ENCODE measurements around the gene KCTD17. TPM values are rescaled to one million over a fixed set of nuclear protein-coding genes. Genes with fewer than 3 reads are reported as not detected.
A peak's percentile ranks its signal among the peaks of the same experiment; 100 is the strongest.

Gene KCTD17
- total and polyA plus RNA-seq, 2 of the 13 experiments (the other 11 are each of a cell fraction or from before 2014, with no cell fraction given): 5.3 to 11.7 TPM

DNA sequence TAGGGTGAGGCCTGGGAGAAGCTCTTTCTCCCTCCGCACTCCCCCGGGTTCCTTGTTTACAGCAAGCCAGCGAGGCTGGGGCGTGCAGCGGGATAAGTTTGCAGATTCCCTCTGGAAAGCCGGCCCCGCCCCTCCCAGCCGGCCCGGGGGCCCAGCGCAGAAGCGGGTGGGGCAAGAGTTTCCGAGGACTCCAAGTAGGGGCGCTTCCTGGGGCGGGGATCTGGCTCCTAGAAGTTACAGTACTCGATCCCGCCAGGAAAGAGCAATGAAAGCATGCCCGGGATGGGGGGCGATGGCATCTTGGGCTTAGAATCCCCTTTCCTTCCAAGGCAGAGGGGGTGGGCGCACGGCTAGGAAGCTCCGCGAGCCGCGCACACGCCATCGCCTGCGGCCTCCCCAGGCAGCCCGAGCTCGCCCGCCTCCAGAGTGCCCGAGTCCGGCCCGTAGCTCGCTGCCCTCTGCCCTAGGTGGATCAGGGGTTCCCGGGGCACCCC is 32.7 kb upstream of the KCTD17 start (continued):
- TF ChIP-seq, protein P1, sequence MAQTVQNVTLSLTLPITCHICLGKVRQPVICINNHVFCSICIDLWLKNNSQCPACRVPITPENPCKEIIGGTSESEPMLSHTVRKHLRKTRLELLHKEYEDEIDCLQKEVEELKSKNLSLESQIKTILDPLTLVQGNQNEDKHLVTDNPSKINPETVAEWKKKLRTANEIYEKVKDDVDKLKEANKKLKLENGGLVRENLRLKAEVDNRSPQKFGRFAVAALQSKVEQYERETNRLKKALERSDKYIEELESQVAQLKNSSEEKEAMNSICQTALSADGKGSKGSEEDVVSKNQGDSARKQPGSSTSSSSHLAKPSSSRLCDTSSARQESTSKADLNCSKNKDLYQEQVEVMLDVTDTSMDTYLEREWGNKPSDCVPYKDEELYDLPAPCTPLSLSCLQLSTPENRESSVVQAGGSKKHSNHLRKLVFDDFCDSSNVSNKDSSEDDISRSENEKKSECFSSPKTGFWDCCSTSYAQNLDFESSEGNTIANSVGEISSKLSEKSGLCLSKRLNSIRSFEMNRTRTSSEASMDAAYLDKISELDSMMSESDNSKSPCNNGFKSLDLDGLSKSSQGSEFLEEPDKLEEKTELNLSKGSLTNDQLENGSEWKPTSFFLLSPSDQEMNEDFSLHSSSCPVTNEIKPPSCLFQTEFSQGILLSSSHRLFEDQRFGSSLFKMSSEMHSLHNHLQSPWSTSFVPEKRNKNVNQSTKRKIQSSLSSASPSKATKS (CRISPR knock-in tag; IDR thresholded peaks at IDR 0.05): no peak
- TF ChIP-seq, protein P2, sequence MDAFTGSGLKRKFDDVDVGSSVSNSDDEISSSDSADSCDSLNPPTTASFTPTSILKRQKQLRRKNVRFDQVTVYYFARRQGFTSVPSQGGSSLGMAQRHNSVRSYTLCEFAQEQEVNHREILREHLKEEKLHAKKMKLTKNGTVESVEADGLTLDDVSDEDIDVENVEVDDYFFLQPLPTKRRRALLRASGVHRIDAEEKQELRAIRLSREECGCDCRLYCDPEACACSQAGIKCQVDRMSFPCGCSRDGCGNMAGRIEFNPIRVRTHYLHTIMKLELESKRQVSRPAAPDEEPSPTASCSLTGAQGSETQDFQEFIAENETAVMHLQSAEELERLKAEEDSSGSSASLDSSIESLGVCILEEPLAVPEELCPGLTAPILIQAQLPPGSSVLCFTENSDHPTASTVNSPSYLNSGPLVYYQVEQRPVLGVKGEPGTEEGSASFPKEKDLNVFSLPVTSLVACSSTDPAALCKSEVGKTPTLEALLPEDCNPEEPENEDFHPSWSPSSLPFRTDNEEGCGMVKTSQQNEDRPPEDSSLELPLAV (CRISPR knock-in tag; conservative IDR thresholded peaks at IDR 0.05; ENCODE audit: low read depth): no peak
- TF ChIP-seq ZFX (CRISPR knock-in tag; IDR thresholded peaks at IDR 0.05; ENCODE audit: low read depth) (peak; percentile 57; the same call in 1 of the 2 replicates), ZBTB42 (CRISPR knock-in tag; IDR thresholded peaks at IDR 0.05) (no peak), TRIM24 (CRISPR knock-in tag; IDR thresholded peaks at IDR 0.05) (no peak), PHF8 (CRISPR knock-in tag; IDR thresholded peaks at IDR 0.05) (0 out of 2 replicates have a peak, but pooled peaks have one; percentile 6), SPEN (CRISPR knock-in tag; IDR thresholded peaks at IDR 0.05; ENCODE audit: low read depth) (no peak), PHF21A (CRISPR knock-in tag; IDR thresholded peaks at IDR 0.05) (peak; percentile 68; the same call in 1 of the 2 replicates), BCL6 (CRISPR knock-in tag; IDR thresholded peaks at IDR 0.05) (no peak), ZNF501 (CRISPR knock-in tag; IDR thresholded peaks at IDR 0.05) (no peak), JDP2 (CRISPR knock-in tag; IDR thresholded peaks at IDR 0.05; ENCODE audit: borderline replicate concordance) (no peak), HES4 (CRISPR knock-in tag; IDR thresholded peaks at IDR 0.05; ENCODE audit: borderline replicate concordance) (peak; percentile 71; the same call in 1 of the 2 replicates)
- TF ChIP-seq, protein P3, sequence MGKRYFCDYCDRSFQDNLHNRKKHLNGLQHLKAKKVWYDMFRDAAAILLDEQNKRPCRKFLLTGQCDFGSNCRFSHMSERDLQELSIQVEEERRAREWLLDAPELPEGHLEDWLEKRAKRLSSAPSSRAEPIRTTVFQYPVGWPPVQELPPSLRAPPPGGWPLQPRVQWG (CRISPR knock-in tag; IDR thresholded peaks at IDR 0.05; ENCODE audit: borderline replicate concordance, low read depth): no peak
- TF ChIP-seq, protein P4, sequence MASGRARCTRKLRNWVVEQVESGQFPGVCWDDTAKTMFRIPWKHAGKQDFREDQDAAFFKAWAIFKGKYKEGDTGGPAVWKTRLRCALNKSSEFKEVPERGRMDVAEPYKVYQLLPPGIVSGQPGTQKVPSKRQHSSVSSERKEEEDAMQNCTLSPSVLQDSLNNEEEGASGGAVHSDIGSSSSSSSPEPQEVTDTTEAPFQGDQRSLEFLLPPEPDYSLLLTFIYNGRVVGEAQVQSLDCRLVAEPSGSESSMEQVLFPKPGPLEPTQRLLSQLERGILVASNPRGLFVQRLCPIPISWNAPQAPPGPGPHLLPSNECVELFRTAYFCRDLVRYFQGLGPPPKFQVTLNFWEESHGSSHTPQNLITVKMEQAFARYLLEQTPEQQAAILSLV (CRISPR knock-in tag; IDR thresholded peaks at IDR 0.05; ENCODE audit: borderline replicate concordance): no peak
- TF ChIP-seq, protein P5, sequence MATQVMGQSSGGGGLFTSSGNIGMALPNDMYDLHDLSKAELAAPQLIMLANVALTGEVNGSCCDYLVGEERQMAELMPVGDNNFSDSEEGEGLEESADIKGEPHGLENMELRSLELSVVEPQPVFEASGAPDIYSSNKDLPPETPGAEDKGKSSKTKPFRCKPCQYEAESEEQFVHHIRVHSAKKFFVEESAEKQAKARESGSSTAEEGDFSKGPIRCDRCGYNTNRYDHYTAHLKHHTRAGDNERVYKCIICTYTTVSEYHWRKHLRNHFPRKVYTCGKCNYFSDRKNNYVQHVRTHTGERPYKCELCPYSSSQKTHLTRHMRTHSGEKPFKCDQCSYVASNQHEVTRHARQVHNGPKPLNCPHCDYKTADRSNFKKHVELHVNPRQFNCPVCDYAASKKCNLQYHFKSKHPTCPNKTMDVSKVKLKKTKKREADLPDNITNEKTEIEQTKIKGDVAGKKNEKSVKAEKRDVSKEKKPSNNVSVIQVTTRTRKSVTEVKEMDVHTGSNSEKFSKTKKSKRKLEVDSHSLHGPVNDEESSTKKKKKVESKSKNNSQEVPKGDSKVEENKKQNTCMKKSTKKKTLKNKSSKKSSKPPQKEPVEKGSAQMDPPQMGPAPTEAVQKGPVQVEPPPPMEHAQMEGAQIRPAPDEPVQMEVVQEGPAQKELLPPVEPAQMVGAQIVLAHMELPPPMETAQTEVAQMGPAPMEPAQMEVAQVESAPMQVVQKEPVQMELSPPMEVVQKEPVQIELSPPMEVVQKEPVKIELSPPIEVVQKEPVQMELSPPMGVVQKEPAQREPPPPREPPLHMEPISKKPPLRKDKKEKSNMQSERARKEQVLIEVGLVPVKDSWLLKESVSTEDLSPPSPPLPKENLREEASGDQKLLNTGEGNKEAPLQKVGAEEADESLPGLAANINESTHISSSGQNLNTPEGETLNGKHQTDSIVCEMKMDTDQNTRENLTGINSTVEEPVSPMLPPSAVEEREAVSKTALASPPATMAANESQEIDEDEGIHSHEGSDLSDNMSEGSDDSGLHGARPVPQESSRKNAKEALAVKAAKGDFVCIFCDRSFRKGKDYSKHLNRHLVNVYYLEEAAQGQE (IDR thresholded peaks at IDR 0.05; ENCODE audit: borderline replicate concordance in 1 of 2, low read depth in 1 of 2, low read length in 2 of 2): no peak
- TF ChIP-seq, protein P6, sequence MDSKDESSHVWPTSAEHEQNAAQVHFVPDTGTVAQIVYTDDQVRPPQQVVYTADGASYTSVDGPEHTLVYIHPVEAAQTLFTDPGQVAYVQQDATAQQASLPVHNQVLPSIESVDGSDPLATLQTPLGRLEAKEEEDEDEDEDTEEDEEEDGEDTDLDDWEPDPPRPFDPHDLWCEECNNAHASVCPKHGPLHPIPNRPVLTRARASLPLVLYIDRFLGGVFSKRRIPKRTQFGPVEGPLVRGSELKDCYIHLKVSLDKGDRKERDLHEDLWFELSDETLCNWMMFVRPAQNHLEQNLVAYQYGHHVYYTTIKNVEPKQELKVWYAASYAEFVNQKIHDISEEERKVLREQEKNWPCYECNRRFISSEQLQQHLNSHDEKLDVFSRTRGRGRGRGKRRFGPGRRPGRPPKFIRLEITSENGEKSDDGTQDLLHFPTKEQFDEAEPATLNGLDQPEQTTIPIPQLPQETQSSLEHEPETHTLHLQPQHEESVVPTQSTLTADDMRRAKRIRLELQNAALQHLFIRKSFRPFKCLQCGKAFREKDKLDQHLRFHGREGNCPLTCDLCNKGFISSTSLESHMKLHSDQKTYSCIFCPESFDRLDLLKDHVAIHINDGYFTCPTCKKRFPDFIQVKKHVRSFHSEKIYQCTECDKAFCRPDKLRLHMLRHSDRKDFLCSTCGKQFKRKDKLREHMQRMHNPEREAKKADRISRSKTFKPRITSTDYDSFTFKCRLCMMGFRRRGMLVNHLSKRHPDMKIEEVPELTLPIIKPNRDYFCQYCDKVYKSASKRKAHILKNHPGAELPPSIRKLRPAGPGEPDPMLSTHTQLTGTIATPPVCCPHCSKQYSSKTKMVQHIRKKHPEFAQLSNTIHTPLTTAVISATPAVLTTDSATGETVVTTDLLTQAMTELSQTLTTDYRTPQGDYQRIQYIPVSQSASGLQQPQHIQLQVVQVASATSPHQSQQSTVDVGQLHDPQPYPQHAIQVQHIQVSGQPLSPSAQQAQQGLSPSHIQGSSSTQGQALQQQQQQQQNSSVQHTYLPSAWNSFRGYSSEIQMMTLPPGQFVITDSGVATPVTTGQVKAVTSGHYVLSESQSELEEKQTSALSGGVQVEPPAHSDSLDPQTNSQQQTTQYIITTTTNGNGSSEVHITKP (CRISPR knock-in tag; IDR thresholded peaks at IDR 0.05; ENCODE audit: low read depth): peak; percentile 46; the same call in 1 of the 2 replicates
